Stimulated activated naive CD4-positive, alpha-beta T cell (primary cell): ENCODE measurements around the gene ACCS.

Experiments used
- DNase-seq, 6 experiments: peaks; one replicate each; lab custom pipeline; 2025; lab: John Stamatoyannopoulos, UW

The ACCS gene, protein sequence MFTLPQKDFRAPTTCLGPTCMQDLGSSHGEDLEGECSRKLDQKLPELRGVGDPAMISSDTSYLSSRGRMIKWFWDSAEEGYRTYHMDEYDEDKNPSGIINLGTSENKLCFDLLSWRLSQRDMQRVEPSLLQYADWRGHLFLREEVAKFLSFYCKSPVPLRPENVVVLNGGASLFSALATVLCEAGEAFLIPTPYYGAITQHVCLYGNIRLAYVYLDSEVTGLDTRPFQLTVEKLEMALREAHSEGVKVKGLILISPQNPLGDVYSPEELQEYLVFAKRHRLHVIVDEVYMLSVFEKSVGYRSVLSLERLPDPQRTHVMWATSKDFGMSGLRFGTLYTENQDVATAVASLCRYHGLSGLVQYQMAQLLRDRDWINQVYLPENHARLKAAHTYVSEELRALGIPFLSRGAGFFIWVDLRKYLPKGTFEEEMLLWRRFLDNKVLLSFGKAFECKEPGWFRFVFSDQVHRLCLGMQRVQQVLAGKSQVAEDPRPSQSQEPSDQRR

DNA sequence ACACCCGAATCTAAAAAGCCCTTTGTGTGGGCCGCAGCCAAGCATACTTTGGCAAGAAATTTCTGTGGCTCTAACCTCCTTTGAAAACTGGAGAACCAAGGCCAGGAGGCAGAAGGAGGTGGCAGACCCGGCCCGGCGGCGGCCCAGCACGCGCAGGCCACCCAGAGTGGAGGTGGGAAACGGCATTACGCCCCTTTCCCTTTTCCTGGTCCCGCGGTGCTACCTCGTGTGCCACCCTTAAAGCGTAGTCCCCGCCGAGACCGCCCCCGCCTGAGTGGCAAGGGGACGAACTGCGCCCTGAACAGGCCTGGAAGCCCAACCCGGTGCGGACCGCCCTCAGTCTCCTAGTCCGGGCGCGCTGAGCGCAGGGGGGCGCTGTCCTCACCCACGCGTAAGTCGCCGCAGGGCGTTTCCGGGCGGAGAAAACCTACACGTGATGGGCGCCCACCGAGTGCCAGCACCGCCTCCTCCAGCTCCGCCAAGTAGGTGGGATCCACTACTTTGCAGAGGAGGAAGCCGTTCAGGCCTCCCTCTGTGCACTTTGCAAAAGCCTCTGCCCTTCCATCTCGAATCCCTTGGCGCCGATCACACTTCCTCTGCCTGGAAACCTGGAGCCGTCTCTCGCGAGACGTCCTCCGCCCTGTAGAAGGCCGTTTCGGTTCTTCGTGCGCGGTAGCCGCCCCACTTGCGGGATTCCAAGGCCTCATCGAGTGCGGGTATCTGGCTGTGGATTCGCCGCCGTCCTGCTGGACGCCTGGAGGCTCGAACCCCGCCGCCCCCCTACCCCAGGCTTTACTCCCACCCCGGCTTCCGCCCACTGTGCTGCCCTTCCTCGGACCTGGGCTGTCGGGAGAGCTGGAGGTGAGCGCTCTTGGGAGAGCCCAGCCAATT, at the start of gene ACCS:
Gene ACCS, plus strand, starts transcription at position 430 of the 891 bp plus-strand sequence. CDS start 1,358 bp downstream, outside the sequence.
- peak; percentile 71 to 90 (median 88) for DNase-seq

DNA sequence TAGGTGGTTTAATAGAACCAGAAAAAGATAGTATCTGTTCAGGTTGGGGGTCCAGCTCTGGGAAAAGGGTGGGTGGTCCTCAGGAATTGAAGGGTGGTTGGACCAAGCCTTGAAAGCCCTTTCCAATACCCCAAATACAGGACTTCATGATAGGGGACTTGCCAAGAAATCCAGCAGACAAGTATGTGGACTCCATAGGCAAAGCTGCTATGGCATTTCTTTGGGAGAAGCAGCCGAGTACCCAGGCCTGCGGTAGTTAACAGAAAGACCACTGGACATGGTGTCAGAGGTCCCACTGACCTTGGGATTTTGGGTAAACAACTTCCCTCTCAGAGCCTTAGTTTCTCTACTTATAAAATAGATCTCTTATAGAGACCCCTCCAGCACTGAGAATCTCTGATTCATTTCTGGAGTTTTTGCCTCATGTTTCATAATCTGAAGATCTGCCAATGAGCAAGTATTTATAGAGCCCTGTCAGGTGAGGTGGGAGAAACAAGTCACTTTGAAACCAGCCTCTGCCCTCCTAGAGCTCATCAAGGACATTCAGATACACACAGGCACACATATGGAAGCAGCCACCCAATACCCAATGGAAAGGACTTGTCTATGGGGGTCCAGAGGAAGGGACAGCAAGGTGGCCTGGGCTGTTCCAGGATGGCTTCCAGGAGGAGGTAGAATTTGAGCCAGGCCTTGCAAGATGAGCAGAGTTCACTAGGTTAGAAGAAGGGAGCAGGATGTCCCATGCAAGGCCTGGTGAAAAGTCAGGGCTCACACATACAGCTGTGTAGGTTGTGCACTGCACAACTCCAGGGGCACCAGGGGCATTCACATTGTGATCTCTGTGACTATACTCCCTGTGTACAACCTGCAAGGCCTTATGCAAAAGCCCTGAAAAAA, 49.3 kb upstream of the ACCS start:
- DNase-seq: no peak

- DNase-seq: no peak
These were observed 48.5 kb upstream of the ACCS start for GRCh38 chr11:44017443-44018126.

- no peak for DNase-seq
These were observed 47.9 kb upstream of the ACCS start for GRCh38 chr11:44018127-44018521.

- DNase-seq: no peak
These were observed 47.2 kb upstream of the ACCS start for GRCh38 chr11:44018829-44019228.

DNA sequence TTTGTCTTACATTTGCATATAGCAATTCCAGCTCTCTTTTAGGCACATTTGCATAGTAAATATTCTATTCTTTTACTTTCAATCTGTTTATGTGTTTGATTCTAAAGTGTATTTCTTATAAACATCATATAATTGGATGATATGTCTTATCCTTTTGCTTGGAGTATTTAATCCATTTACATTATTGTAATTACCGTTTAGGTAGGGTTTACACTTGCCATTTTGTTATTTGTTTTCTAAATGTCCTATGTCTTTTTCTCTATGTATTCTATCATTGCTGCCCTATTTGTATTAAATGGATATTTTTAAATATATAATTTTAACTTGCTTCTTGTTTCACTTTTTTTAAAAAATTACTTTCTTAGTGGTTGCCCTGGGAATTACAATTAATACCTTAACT, 41.1 kb upstream of the ACCS start:
- DNase-seq: no peak

GRCh38 chr11:44025727-44026126, 40.3 kb upstream of the ACCS start:
- DNase-seq: no peak

DNA sequence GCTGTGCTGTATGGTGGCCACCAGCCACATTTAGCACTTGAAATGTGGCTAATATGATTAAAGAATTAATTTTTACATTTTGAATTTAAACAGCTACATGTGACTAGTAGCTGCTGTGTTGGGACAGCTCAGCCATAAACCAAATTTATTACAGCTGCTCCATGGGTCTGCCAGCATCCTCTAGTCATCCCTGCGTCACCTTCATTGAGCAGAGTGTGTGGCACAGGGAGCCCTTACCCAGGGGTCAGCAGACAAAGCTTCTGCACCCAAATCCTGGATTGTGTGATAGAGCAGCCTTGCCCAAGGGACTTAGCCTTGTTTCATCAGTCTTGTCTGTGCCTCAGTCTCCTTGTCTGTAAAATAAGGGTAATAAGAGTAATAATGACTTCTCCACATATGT, 37.7 kb upstream of the ACCS start:
- DNase-seq: no peak

- DNase-seq: no peak
These were observed 37.1 kb upstream of the ACCS start for GRCh38 chr11:44028816-44029506.

- no peak for DNase-seq
These were observed 36.6 kb upstream of the ACCS start for GRCh38 chr11:44029507-44029845.

DNA sequence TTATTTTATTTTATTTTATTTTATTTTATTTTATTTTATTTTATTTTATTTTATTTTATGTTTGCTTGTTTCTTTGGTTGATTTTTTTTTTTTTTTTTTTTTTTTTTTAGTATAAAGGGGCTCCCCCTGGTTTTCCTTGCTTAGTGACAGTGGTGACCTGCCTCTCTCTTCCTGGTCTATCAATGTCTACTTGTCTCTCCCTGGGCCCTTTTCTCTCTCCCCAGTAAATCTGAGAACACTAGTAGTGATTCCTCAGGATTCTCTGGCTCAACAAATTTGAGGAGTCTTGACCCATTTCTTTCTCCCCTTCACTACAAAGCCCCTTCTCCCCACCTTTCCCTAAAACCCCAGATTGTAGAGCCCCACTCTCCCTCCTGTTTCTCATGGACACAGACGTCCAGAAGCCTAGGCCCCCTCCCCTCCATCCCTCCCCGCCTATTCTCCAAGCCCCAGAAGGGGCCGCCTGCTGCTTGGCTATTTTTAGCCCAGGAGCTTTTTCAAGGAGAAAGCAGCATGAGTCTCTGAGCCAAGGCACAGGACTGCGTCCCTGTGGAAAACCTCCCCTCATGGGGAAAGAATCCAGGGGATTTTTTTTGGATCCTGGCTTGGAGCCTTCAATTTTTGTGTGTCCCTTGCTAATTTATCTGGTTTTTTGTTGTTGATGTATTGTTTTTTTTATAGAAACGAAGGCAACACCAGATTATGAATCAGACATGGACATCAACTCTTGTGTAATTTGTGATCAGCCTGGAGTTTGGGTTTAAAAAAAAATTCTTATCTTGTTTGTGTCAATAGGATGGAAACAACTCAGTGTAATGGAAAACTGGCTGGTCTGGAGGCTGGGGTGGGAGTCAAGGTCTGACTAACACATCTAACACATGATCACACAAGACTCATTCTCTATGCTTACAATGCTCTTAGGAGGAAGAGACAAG, 35.8 kb upstream of the ACCS start:
- no peak for DNase-seq

GRCh38 chr11:44030996-44031395, 35.1 kb upstream of the ACCS start:
- no peak for DNase-seq

- DNase-seq: no peak
These were observed 34.5 kb upstream of the ACCS start for GRCh38 chr11:44031549-44031948.

GRCh38 chr11:44032299-44033085, 33.6 kb upstream of the ACCS start:
- DNase-seq: no peak

GRCh38 chr11:44033411-44033850, 32.6 kb upstream of the ACCS start:
- DNase-seq: no peak

DNA sequence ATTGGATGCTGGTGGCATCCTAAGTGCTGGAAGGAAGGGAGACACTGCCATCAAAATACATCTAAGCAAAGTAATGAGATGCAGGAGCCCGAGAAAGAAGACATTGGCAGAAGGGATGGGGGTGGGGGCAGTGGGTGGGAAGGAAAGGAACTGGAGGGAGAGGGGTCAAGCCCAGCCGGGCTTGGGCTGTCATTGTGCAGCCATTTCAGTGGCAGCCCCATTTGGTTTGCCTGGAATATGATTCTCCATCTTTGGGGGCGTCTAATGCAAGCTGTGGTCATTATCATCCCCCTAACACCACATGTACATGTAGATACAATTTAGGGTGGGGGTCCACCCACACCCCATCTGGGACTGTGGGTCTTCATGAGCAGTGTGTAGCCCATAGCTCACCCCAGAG, 32.2 kb upstream of the ACCS start:
- no peak for DNase-seq

DNA sequence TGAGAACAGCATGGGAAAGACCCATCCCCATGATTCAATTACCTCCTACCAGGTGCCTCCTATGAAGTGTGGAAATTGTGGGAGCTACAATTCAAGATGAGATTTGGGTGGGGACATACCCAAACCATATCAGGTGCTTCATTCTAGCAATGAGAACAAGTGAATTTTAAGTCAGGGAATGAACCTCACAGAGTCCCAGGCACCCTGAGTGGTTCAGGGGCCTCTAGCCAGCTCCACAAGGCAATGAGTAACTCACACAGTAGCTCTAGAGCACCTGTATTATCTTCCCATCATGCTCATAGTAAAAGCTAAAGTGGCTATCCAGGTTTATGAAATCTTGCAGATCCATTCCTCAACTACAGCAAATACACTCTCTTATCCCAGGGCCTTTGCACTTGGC, 31.4 kb upstream of the ACCS start:
- DNase-seq: no peak

GRCh38 chr11:44036811-44037657, 29.0 kb upstream of the ACCS start:
- no peak for DNase-seq
